Measurements from ENCODE around the gene CRYBA2. TPM values are rescaled to one million over a fixed set of nuclear protein-coding genes. Genes with fewer than 3 reads are reported as not detected.

The CRYBA2 gene
- polyA plus RNA-seq, 1 donor from 2014 or later = not detected

- H3K79me2 ChIP-seq (replicated peaks; ENCODE audit: insufficient read depth, low read length) = no peaks in the 10 kb centered on the region
- no peak overlapping the region for H2AFZ ChIP-seq (ENCODE audit: low read depth, low read length)
- no peak overlapping the region for H3K4me2 ChIP-seq (ENCODE audit: low read length)
- H3K27me3 ChIP-seq (ENCODE audit: insufficient read depth, low read depth, low read length) = peaks cover 3% of the 10 kb centered on the region
- no peak overlapping the region for H3K27ac ChIP-seq (ENCODE audit: low read length)
- no peaks in the 10 kb centered on the region for H3F3A ChIP-seq (ENCODE audit: insufficient read depth, low read length, poor library complexity, severe bottlenecking)
- TF ChIP-seq EP300 (conservative IDR thresholded peaks at IDR 0.05; ENCODE audit: poor library complexity, severe bottlenecking) (no peak), REST (IDR thresholded peaks at IDR 0.05; ENCODE audit: borderline replicate concordance) (no peak), SMC3 (conservative IDR thresholded peaks at IDR 0.05; ENCODE audit: poor library complexity) (no peak), RAD21 (conservative IDR thresholded peaks at IDR 0.05) (no peak), POLR2AphosphoS5 (IDR thresholded peaks at IDR 0.05) (no peak), EZH2 (IDR thresholded peaks at IDR 0.05; ENCODE audit: borderline replicate concordance, insufficient read depth, low read length, poor library complexity, severe bottlenecking) (no peak), CTCF (IDR thresholded peaks at IDR 0.05; ENCODE audit: poor library complexity, severe bottlenecking) (no peak), TAF1 (IDR thresholded peaks at IDR 0.05; ENCODE audit: low read depth) (no peak), MXI1 (conservative IDR thresholded peaks at IDR 0.05; ENCODE audit: poor library complexity, severe bottlenecking) (no peak)
- H3K36me3 ChIP-seq (ENCODE audit: insufficient read depth, low read length) = no peaks in the 10 kb centered on the region
- no peaks in the 10 kb centered on the region for H3K9me2 ChIP-seq (ENCODE audit: insufficient read depth, low read length)
- H4K20me1 ChIP-seq (ENCODE audit: insufficient read depth) = no peaks in the 10 kb centered on the region
- no peak overlapping the region for H3K4me3 ChIP-seq (ENCODE audit: low read length)
- no peak overlapping the region for H3K9ac ChIP-seq (ENCODE audit: low read length)
- no peaks in the 10 kb centered on the region for H3K9me3 ChIP-seq (ENCODE audit: low read length)
Measured at GRCh38 chr2:218953366-218953954, 39.8 kb downstream of the CRYBA2 start.

- no peak overlapping the region for H3K4me2 ChIP-seq (ENCODE audit: low read length)
- H3K9me2 ChIP-seq (ENCODE audit: insufficient read depth, low read length) = no peaks in the 10 kb centered on the region
- H2AFZ ChIP-seq (ENCODE audit: low read depth, low read length) = no peak overlapping the region
- H3K27me3 ChIP-seq (ENCODE audit: insufficient read depth, low read depth, low read length) = no peaks in the 10 kb centered on the region
- H3F3A ChIP-seq (ENCODE audit: insufficient read depth, low read length, poor library complexity, severe bottlenecking) = no peaks in the 10 kb centered on the region
- H3K36me3 ChIP-seq (ENCODE audit: insufficient read depth, low read length) = no peaks in the 10 kb centered on the region
- H3K4me3 ChIP-seq (ENCODE audit: low read length) = no peak overlapping the region
- H3K9me3 ChIP-seq (ENCODE audit: low read length) = no peaks in the 10 kb centered on the region
- TF ChIP-seq POLR2AphosphoS5 (IDR thresholded peaks at IDR 0.05) (no peak), RAD21 (conservative IDR thresholded peaks at IDR 0.05) (no peak), TAF1 (IDR thresholded peaks at IDR 0.05; ENCODE audit: low read depth) (no peak), EZH2 (IDR thresholded peaks at IDR 0.05; ENCODE audit: borderline replicate concordance, insufficient read depth, low read length, poor library complexity, severe bottlenecking) (no peak), MXI1 (conservative IDR thresholded peaks at IDR 0.05; ENCODE audit: poor library complexity, severe bottlenecking) (no peak), REST (IDR thresholded peaks at IDR 0.05; ENCODE audit: borderline replicate concordance) (no peak), SMC3 (conservative IDR thresholded peaks at IDR 0.05; ENCODE audit: poor library complexity) (no peak), EP300 (conservative IDR thresholded peaks at IDR 0.05; ENCODE audit: poor library complexity, severe bottlenecking) (no peak), CTCF (IDR thresholded peaks at IDR 0.05; ENCODE audit: poor library complexity, severe bottlenecking) (no peak)
- H3K27ac ChIP-seq (ENCODE audit: low read length) = no peak overlapping the region
- no peaks in the 10 kb centered on the region for H4K20me1 ChIP-seq (ENCODE audit: insufficient read depth)
- H3K79me2 ChIP-seq (replicated peaks; ENCODE audit: insufficient read depth, low read length) = no peaks in the 10 kb centered on the region
- H3K9ac ChIP-seq (ENCODE audit: low read length) = no peak overlapping the region
Measured at GRCh38 chr2:218952160-218952559, 41.1 kb downstream of the CRYBA2 start.

Measured in neural cell (in vitro differentiated cells).